Skeletal muscle satellite cell (primary cell): ENCODE measurements around the gene MAP4K3.

Experiments
- H3K27me3 ChIP-seq: 2 replicates; pipeline ENCODE4 v1.7.0; 2013; ENCODE audit warnings: low read length; ENCODE audit not compliant: control insufficient read depth, insufficient read depth
- H3K36me3 ChIP-seq: 2 replicates; pipeline ENCODE4 v1.7.0; 2013; ENCODE audit warnings: mild to moderate bottlenecking, control low read depth, low read length; ENCODE audit not compliant: insufficient read depth
- H3K4me1 ChIP-seq: 2 replicates; pipeline ENCODE4 v1.7.0; 2013; ENCODE audit warnings: low read length; ENCODE audit not compliant: control insufficient read depth, insufficient read depth
- H3K4me2 ChIP-seq: 2 replicates; pipeline ENCODE4 v1.7.0; 2013; ENCODE audit warnings: mild to moderate bottlenecking, low read length
- H3K4me3 ChIP-seq: 2 replicates; pipeline ENCODE4 v1.7.0; 2013; ENCODE audit warnings: low read length
- H3K9ac ChIP-seq: 2 replicates; pipeline ENCODE4 v1.7.0; 2013; ENCODE audit warnings: mild to moderate bottlenecking, low read depth, low read length, moderate library complexity
- H3K9me3 ChIP-seq: replicated peaks from 2 replicates; pipeline ENCODE4 v1.7.0; 2013; ENCODE audit warnings: mild to moderate bottlenecking, control low read depth, low read length

The MAP4K3 gene

GRCh38 chr2:39469807-39470206 is 32.7 kb upstream of the MAP4K3 start:
- Histone ChIP-seq H3K4me3 (peak overlapping the region; percentile 34), H3K9me3 (no peaks in the 10 kb centered on the region), H3K4me1 (peaks cover 36% of the 10 kb centered on the region), H3K4me2 (peak overlapping the region; percentile 59), H3K36me3 (no peaks in the 10 kb centered on the region), H3K9ac (no peak overlapping the region), H3K27me3 (no peaks in the 10 kb centered on the region)

- Histone ChIP-seq H3K4me3 (no peak overlapping the region), H3K4me2 (peak overlapping the region; percentile 59), H3K36me3 (no peaks in the 10 kb centered on the region), H3K27me3 (no peaks in the 10 kb centered on the region), H3K4me1 (peaks cover 36% of the 10 kb centered on the region), H3K9ac (no peak overlapping the region), H3K9me3 (no peaks in the 10 kb centered on the region)
These were observed 31.7 kb upstream of the MAP4K3 start for GRCh38 chr2:39468579-39469451.

GRCh38 chr2:39466311-39466710 is 29.2 kb upstream of the MAP4K3 start:
- no peaks in the 10 kb centered on the region for H3K36me3 ChIP-seq
- peaks cover 36% of the 10 kb centered on the region for H3K4me1 ChIP-seq
- no peaks in the 10 kb centered on the region for H3K9me3 ChIP-seq
- H3K4me2 ChIP-seq: no peak overlapping the region
- H3K27me3 ChIP-seq: no peaks in the 10 kb centered on the region
- no peak overlapping the region for H3K9ac ChIP-seq
- H3K4me3 ChIP-seq: no peak overlapping the region

DNA sequence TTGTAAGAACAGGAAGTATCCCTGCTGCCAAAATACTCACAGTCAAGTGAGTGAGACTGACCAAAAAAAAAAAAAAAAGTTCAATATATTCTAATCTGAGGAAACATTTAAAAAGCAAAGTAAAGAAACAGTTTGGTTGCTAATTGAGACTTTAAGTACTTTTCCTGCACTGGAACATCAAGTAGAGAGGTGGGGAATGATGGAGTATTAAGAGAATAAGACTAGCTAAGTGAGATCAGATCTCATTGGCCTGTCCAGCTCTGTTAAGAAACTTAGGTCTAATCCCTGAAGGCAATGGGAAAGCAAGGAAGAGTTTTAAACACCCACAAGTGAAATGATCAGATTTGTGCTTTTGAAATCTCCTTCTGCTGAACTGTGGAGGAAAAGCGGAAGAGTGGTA is 27.8 kb upstream of the MAP4K3 start:
- Histone ChIP-seq H3K9ac (no peak overlapping the region), H3K4me2 (no peak overlapping the region), H3K27me3 (no peaks in the 10 kb centered on the region), H3K9me3 (no peaks in the 10 kb centered on the region), H3K36me3 (no peaks in the 10 kb centered on the region), H3K4me3 (no peak overlapping the region), H3K4me1 (peaks cover 27% of the 10 kb centered on the region)

DNA sequence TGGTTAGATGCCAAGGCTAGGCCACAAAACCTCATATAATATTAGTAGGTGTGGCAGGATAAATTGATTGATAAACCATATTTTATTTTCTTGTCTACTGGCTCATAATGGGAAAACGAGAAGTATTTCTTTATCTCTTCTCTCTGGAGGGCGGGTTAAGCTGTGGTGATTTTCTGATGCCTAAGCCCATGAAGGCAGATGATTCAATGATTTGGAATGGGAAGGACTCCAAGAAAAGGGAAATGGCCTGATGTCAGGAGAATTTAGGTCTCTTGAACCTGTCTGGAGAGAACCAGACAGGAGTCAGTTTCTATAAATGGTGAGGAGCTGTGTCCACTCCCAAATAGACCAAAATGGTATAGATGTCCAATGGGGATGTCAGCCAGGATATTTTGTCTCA is 18.7 kb upstream of the MAP4K3 start:
- H3K9me3 ChIP-seq: no peaks in the 10 kb centered on the region
- H3K9ac ChIP-seq: no peak overlapping the region
- no peaks in the 10 kb centered on the region for H3K27me3 ChIP-seq
- H3K4me2 ChIP-seq: no peak overlapping the region
- H3K4me1 ChIP-seq: peaks cover 4% of the 10 kb centered on the region
- H3K4me3 ChIP-seq: no peak overlapping the region
- no peaks in the 10 kb centered on the region for H3K36me3 ChIP-seq

GRCh38 chr2:39452396-39452795 is 15.3 kb upstream of the MAP4K3 start:
- Histone ChIP-seq H3K4me1 (peaks cover 9% of the 10 kb centered on the region), H3K4me3 (no peak overlapping the region), H3K9ac (no peak overlapping the region), H3K4me2 (no peak overlapping the region), H3K36me3 (no peaks in the 10 kb centered on the region), H3K27me3 (no peaks in the 10 kb centered on the region), H3K9me3 (no peaks in the 10 kb centered on the region)

DNA sequence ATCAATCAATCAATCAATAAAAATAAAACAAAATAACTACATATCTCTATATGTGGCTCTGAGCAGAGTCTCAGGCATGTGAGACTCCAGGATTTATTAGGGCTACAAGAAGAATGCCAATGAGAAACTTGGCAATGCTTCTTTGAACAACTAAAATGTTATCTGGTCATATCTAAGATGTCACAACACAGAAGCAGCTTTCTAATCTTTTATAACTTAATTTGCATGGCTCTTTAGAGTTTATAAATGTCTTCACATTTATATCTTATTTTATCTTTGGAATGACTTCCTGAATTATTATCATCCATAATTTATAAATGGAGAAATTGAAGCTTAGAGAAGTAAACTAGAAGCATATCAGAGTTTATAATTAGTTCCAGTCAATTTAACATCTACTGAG is 14.9 kb upstream of the MAP4K3 start:
- no peak overlapping the region for H3K4me3 ChIP-seq
- H3K4me1 ChIP-seq: peaks cover 12% of the 10 kb centered on the region
- H3K36me3 ChIP-seq: no peaks in the 10 kb centered on the region
- no peak overlapping the region for H3K4me2 ChIP-seq
- no peaks in the 10 kb centered on the region for H3K27me3 ChIP-seq
- no peaks in the 10 kb centered on the region for H3K9me3 ChIP-seq
- no peak overlapping the region for H3K9ac ChIP-seq

DNA sequence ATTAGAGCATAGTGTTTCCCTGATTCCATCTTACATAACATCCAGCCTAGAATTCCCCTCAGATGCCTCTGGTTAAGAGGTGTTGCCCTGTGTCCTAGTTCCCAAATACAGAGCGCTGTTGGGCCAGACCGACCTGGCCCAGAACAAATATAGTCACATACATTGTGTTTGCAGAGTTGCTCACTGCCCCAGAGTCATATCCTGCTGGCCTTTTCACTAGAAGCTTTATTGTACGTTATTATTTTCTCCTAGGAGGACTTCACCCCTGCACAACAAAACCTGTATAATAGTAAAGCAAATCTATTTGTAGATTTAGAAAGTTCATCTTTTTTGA is 11.1 kb upstream of the MAP4K3 start:
- no peaks in the 10 kb centered on the region for H3K36me3 ChIP-seq
- no peak overlapping the region for H3K4me2 ChIP-seq
- no peaks in the 10 kb centered on the region for H3K9me3 ChIP-seq
- H3K9ac ChIP-seq: no peak overlapping the region
- peaks cover 8% of the 10 kb centered on the region for H3K4me1 ChIP-seq
- H3K4me3 ChIP-seq: no peak overlapping the region
- no peaks in the 10 kb centered on the region for H3K27me3 ChIP-seq

DNA sequence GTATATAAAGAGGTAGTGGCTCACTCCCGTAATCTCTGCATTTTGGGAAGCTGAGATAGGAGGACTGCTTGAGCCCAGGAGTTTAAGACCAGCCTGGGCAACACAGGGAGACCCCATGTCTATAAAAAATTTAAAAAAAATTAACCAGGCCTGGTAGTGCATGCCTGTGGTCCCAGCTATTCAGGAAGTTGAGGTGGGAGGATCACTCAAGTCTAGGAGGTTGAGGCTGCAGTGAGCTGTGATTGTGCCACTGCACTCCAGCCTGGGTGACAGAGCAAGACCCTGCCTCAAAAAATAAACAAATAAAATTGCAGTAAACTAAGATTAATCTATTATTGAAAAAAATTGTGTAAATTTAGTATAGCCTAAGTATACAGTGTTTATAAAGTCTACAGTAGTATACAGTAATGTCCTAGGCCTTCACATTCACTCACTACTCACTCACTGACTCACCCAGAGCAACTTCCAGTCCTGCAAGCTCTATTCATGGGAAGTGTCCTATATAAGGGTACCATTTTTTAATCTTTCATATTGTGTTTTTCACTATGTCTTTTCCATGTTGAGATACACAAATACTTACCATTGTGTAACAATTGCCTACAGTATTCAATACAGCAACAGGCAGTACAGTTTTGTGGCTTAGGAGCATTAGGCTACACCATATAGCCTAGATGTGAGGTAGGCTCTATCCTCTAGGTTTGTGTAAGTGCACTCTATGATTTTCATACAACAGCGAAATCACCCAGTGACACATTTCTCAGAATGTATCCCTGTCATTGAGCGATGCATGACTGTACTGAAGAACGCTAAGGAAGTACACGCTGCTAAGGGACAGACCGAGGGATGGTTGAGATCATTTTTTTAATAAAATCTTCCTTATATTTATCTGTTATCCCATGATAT is 10.4 kb upstream of the MAP4K3 start:
- Histone ChIP-seq H3K4me3 (no peak overlapping the region), H3K4me2 (no peak overlapping the region), H3K27me3 (no peaks in the 10 kb centered on the region), H3K9ac (no peak overlapping the region), H3K4me1 (peaks cover 8% of the 10 kb centered on the region), H3K9me3 (peaks cover 5% of the 10 kb centered on the region), H3K36me3 (no peaks in the 10 kb centered on the region)

- H3K36me3 ChIP-seq: no peaks in the 10 kb centered on the region
- H3K4me1 ChIP-seq: peaks cover 9% of the 10 kb centered on the region
- no peak overlapping the region for H3K4me3 ChIP-seq
- H3K9me3 ChIP-seq: peaks cover 6% of the 10 kb centered on the region
- no peaks in the 10 kb centered on the region for H3K27me3 ChIP-seq
- no peak overlapping the region for H3K9ac ChIP-seq
- no peak overlapping the region for H3K4me2 ChIP-seq
These were observed 8.8 kb upstream of the MAP4K3 start for GRCh38 chr2:39445934-39446333.

GRCh38 chr2:39443009-39443408 is 5.9 kb upstream of the MAP4K3 start:
- no peak overlapping the region for H3K9ac ChIP-seq
- H3K9me3 ChIP-seq: peaks cover 6% of the 10 kb centered on the region
- no peaks in the 10 kb centered on the region for H3K27me3 ChIP-seq
- H3K36me3 ChIP-seq: no peaks in the 10 kb centered on the region
- no peak overlapping the region for H3K4me3 ChIP-seq
- H3K4me2 ChIP-seq: no peak overlapping the region
- H3K4me1 ChIP-seq: peaks cover 35% of the 10 kb centered on the region
